ENCODE results near the gene CRLF1. TPM values are rescaled to one million over a fixed set of nuclear protein-coding genes. Genes with fewer than 3 reads are reported as not detected.

CRLF1 gene
- total and polyA plus RNA-seq, 5 donors: 7.2 to 79.6 (median 39.4) TPM

DNA sequence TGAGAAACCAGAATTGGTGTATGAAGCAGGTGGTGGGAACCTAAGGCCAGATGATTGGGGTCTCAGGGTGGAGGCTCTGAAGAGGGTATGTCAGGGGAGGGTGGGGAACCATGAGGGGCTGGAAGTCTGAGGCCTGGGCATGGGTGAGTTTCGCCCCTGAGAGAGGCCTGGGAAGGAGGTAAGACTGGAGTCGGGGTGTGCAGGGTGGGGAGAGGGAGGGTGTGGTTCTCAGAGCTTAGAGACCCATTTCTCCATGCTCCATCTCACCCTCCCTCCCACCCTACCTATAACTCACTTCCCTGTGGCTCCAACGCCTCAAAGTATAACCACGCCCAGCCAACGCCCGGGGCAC lies 29.2 kb upstream of the CRLF1 start:
- no peaks in the 10 kb centered on the region for H3K4me1 ChIP-seq (ENCODE audit: control insufficient read depth, insufficient read depth, low read length)
- H3K27me3 ChIP-seq (ENCODE audit: control insufficient read depth, insufficient read depth): no peaks in the 10 kb centered on the region
- 22% methylated on average over 6 of the region's 6 CpGs for WGBS
- H3K4me3 ChIP-seq (ENCODE audit: low read length): no peak overlapping the region
- H3K9me3 ChIP-seq (ENCODE audit: control insufficient read depth, low read length): no peaks in the 10 kb centered on the region
- DNase-seq (no peak), ATAC-seq (no peak)
- no peak overlapping the region for H3K27ac ChIP-seq (ENCODE audit: low read length)
- intact Hi-C loops (cut with DNase I): no loop called here

DNA sequence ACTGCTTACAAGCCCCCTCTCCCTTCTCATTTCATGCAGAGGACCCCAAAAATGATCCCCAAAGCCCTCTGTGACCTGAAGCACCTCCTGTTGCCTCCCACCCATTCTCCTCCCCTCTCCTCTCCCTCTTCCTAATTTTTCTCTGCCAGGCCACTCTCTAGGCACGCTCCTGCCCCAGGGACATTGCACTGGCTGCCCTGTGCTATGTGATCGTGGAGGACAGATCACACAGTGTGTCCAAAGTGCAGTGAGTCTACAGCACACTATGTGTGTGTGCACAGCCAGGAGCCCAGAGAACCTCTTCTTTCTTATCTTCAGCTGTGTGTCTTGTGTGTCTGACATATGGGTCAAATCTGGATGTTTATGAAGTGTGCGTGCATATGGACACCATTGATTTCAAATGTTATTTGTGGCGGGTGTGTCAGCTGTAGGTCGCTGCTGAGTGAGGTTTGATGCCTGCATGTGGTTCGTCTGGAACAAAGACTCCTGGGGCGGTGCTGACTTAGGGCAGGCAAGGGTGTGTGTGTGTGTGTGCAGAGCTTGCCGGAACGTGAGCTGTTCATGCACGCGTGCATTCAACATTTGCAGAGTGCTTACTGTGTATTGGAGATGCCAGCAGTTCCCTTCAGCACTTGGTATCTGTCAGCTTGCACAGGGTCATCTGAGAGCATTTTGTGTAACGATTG lies 28.2 kb upstream of the CRLF1 start:
- intact Hi-C loops (cut with DNase I): no loop called here
- 39% methylated on average over 12 of the region's 12 CpGs for WGBS
- no peak overlapping the region for H3K4me3 ChIP-seq (ENCODE audit: low read length)
- H3K27ac ChIP-seq (ENCODE audit: low read length): no peak overlapping the region
- ATAC-seq (no peak), DNase-seq (peak in 1 of 3 donors; percentile 59)
- H3K4me1 ChIP-seq (ENCODE audit: control insufficient read depth, insufficient read depth, low read length): no peaks in the 10 kb centered on the region
- no peaks in the 10 kb centered on the region for H3K9me3 ChIP-seq (ENCODE audit: control insufficient read depth, low read length)
- H3K27me3 ChIP-seq (ENCODE audit: control insufficient read depth, insufficient read depth): no peaks in the 10 kb centered on the region

DNA sequence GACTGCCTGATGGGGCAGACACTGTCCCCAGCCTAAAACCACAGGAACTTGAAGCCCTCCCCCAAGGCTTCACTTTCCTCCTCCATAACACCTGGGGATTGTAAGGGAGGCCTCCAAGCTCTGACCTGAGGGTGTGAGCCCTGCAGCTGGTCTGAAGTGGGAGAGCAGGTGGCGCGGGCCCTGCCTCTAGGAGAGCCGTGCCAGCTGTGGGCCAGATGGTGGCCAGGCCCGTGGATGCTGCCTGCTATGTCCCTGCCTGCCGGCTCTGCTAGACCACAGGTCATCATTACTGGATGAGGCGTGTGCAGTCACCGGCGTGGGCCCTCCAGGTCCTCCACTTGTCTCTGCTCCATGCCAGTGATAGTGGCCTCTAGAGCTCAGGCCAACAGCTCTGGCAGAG lies 26.7 kb upstream of the CRLF1 start:
- Histone ChIP-seq H3K27ac (ENCODE audit: low read length) (no peak overlapping the region), H3K27me3 (ENCODE audit: control insufficient read depth, insufficient read depth) (no peaks in the 10 kb centered on the region), H3K9me3 (ENCODE audit: control insufficient read depth, low read length) (no peaks in the 10 kb centered on the region), H3K4me1 (ENCODE audit: control insufficient read depth, insufficient read depth, low read length) (no peaks in the 10 kb centered on the region), H3K4me3 (ENCODE audit: low read length) (no peak overlapping the region)
- intact Hi-C loops (cut with DNase I): no loop called here
- ATAC-seq (no peak), DNase-seq (peak in 2 of 3 donors; percentile 52 to 59)
- 84% methylated on average over 8 of the region's 8 CpGs for WGBS

DNA sequence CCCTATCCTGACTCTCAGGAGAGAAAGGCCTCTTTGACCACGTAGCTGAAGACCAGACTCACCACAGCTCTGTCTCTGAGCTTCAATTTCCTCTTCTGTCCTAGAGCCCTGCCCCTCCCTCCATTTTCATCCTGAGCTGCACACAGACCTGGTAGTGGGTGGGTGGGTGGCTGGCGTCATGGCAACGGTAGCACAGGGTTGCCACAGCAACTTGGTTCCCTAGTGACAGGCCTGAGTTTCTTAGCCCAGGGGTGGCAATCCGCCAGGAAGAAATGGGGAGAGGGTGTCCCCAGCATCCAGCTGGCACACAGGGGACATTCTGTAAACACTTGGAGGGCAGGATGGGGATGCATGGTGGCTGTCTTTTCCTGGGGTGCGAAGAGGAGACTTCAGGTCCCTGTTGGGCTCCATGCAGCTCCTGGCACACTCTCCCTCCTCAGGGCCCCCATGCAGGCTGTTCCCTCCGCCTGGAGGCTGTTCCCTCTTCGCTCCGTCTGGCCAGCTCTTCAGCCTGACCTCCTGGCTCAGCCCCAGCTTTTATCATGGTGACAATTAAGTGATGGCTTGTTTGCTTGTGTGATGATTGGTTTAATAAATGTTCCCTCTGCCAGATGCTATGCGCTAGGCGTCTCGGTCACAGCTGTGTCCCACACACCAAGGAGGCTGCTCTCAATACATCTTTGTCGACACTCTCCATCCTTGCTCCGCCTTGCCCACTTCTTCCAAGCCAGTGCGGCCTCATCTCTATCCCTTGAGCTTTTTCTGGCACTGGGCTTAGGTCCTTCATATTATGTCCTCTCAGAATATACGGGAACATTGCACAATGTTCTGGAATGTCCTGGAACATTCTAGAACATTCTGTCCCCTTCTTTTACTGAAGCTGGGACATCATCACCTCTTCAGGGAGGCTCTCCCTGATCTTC lies 22.8 kb upstream of the CRLF1 start:
- intact Hi-C loops (cut with DNase I): no loop called here
- peak; percentile 93 to 94 for ATAC-seq

DNA sequence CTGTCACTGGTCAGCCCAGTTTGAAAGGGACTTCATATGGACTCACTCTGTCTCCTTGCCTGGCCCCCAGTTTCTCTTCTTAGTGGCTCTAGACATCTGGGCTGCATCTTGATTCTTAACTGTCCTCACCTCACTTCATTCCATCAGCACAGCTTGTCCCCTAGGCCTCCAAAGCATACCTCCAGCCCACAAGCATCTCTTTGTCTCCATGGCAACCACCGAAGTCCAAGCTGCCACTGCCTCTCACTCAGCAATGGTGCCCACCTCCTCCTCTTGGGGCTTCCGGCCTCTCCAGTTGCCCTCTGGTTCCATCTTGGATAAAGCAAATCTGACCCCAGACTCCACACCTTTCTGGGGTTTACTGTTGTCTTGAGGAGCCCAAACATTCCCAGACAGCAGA lies 20.3 kb upstream of the CRLF1 start:
- Histone ChIP-seq H3K9me3 (ENCODE audit: control insufficient read depth, low read length) (no peaks in the 10 kb centered on the region), H3K27me3 (ENCODE audit: control insufficient read depth, insufficient read depth) (no peaks in the 10 kb centered on the region), H3K4me3 (ENCODE audit: low read length) (no peak overlapping the region), H3K27ac (ENCODE audit: low read length) (no peak overlapping the region), H3K4me1 (ENCODE audit: control insufficient read depth, insufficient read depth, low read length) (no peaks in the 10 kb centered on the region)
- ATAC-seq (no peak), DNase-seq (no peak)
- WGBS: 71% methylated on average over 2 of the region's 2 CpGs
- intact Hi-C loops (cut with DNase I): no loop called here

More for the DNA sequence above, 22.8 kb upstream of the CRLF1 start:
- Histone ChIP-seq H3K4me1 (ENCODE audit: control insufficient read depth, insufficient read depth, low read length) (no peaks in the 10 kb centered on the region), H3K27ac (ENCODE audit: low read length) (peak overlapping the region; percentile 50), H3K27me3 (ENCODE audit: control insufficient read depth, insufficient read depth) (no peaks in the 10 kb centered on the region), H3K9me3 (ENCODE audit: control insufficient read depth, low read length) (no peaks in the 10 kb centered on the region), H3K4me3 (ENCODE audit: low read length) (no peak overlapping the region)
- WGBS: 52% methylated on average over 15 of the region's 15 CpGs
- DNase-seq: peak; percentile 70 to 89 (median 82)

DNA sequence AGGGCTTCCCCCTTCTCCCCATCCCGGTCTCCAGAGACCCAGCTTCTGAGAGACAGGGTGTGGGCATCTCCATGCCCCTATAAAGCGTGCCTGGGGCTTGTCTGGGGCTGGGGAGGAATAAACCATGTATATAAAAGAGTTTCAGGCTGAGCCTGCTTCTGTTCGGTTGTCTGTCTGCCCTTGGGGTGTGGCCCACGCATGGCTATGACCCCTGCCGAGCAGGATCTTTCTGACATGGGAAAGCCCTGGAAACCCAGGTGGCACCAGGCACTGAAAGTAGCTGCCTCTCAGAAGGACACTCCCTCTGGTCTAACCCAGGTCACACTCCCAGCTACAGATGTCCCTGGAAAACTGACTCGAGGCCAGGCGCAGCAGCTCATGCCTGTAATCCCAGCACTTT lies 14.3 kb upstream of the CRLF1 start:
- Histone ChIP-seq H3K27ac (ENCODE audit: low read length) (no peak overlapping the region), H3K27me3 (ENCODE audit: control insufficient read depth, insufficient read depth) (no peaks in the 10 kb centered on the region), H3K4me3 (ENCODE audit: low read length) (no peak overlapping the region), H3K4me1 (ENCODE audit: control insufficient read depth, insufficient read depth, low read length) (no peaks in the 10 kb centered on the region), H3K9me3 (ENCODE audit: control insufficient read depth, low read length) (no peaks in the 10 kb centered on the region)
- intact Hi-C loops (cut with DNase I): no loop called here
- ATAC-seq: no peak
- DNase-seq: no peak
- WGBS: 89% methylated on average over 7 of the region's 7 CpGs

DNA sequence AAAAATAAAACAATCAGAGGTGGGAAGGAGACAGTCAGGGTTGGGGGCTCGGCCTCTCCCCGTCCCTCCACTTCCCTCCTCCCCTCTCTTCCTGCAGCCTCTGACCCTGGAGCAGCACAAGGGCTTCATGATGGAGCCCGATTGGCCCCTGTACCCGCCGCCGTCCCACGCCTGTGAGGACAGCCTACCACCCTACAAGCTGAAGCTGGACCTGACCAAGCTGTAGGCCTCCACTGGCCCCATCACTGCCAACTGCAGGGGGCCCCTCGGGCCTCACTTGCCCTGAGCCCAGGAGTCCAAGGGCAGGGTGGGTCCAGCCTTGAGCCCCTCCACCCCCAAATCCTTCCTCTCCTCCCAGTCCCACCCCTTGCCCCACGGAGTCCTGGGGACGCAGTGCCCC lies 13.7 kb upstream of the CRLF1 start:
- Histone ChIP-seq H3K27me3 (ENCODE audit: control insufficient read depth, insufficient read depth) (no peaks in the 10 kb centered on the region), H3K9me3 (ENCODE audit: control insufficient read depth, low read length) (no peaks in the 10 kb centered on the region), H3K27ac (ENCODE audit: low read length) (no peak overlapping the region), H3K4me1 (ENCODE audit: control insufficient read depth, insufficient read depth, low read length) (no peaks in the 10 kb centered on the region), H3K4me3 (ENCODE audit: low read length) (no peak overlapping the region)
- intact Hi-C loops (cut with DNase I): no loop called here
- WGBS: 84% methylated on average over 10 of the region's 10 CpGs
- DNase-seq (no peak), ATAC-seq (no peak)

DNA sequence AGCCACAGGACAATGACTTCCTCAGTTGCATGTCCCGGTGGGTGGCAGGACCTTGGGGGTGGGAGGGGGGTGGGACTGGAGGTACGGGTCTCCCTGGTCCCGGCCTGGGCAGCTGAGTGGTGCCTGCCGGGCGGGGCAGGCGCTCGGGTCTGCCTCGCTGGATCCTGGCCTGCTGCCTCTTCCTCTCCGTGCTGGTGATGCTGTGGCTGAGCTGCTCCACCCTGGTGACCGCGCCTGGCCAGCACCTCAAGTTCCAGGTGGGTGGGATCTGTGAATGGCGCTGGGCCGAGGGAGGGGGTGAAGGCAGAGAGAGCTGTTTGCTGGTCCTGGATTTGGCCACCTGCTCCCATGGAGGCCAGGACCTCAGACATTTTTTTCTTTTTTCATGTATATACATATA lies 11.6 kb upstream of the CRLF1 start:
- no peaks in the 10 kb centered on the region for H3K27me3 ChIP-seq (ENCODE audit: control insufficient read depth, insufficient read depth)
- 92% methylated on average over 13 of the region's 13 CpGs for WGBS

DNA sequence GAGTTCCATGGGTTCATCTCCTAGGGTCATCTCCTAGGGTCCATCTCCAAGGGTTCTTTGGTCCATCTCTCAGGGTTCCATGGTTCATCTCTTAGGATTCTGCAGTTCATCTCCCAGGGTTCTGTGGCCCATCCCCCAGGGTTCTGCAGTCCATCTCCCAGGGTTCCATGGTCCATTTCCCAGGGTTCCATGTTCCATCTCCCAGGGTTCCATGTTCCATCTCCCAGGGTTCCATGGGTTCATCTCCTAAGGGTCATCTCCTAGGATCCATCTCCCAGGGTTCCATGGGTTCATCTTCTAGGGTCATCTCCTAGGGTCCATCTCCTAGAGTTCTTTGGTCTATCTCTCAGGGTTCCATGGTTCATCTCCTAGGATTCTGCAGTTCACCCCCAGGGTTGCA lies 11.0 kb upstream of the CRLF1 start:
- no peak for ATAC-seq
- intact Hi-C loops (cut with DNase I): no loop called here
- Histone ChIP-seq H3K4me1 (ENCODE audit: control insufficient read depth, insufficient read depth, low read length) (no peaks in the 10 kb centered on the region), H3K27ac (ENCODE audit: low read length) (no peak overlapping the region), H3K9me3 (ENCODE audit: control insufficient read depth, low read length) (no peaks in the 10 kb centered on the region), H3K27me3 (ENCODE audit: control insufficient read depth, insufficient read depth) (no peaks in the 10 kb centered on the region), H3K4me3 (ENCODE audit: low read length) (no peak overlapping the region)
- no peak for DNase-seq

More for the DNA sequence above, 11.6 kb upstream of the CRLF1 start:
- H3K9me3 ChIP-seq (ENCODE audit: control insufficient read depth, low read length): no peaks in the 10 kb centered on the region
- no peak for DNase-seq
- H3K4me1 ChIP-seq (ENCODE audit: control insufficient read depth, insufficient read depth, low read length): no peaks in the 10 kb centered on the region
- H3K27ac ChIP-seq (ENCODE audit: low read length): no peak overlapping the region
- no peak overlapping the region for H3K4me3 ChIP-seq (ENCODE audit: low read length)
- no peak for ATAC-seq
- intact Hi-C loops (cut with DNase I): no loop called here

DNA sequence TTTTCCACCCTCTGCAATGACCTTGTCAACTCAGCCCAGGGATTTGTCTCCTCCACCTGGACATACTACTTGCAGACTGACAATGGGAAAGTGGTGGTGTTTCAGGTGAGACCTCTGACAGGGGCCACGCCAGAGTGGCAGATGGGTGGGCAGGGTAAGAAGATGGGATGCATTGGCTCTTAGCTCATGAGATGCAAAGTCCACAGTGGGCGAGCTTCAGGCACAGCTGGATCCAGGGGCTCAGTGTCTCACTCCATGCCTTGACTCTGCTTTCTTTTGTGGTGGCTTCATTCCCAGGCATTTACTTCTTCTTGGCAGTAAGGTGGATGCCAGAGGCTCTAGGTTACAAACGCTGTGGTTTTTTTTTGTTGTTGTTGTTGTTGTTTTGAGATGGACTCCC lies 9.4 kb upstream of the CRLF1 start:
- no peak overlapping the region for H3K27ac ChIP-seq (ENCODE audit: low read length)
- intact Hi-C loops (cut with DNase I): no loop called here
- H3K4me1 ChIP-seq (ENCODE audit: control insufficient read depth, insufficient read depth, low read length): no peaks in the 10 kb centered on the region
- WGBS: 96% methylated on average over 3 of the region's 3 CpGs
- DNase-seq (no peak), ATAC-seq (no peak)
- H3K27me3 ChIP-seq (ENCODE audit: control insufficient read depth, insufficient read depth): no peaks in the 10 kb centered on the region
- no peaks in the 10 kb centered on the region for H3K9me3 ChIP-seq (ENCODE audit: control insufficient read depth, low read length)
- H3K4me3 ChIP-seq (ENCODE audit: low read length): no peak overlapping the region

DNA sequence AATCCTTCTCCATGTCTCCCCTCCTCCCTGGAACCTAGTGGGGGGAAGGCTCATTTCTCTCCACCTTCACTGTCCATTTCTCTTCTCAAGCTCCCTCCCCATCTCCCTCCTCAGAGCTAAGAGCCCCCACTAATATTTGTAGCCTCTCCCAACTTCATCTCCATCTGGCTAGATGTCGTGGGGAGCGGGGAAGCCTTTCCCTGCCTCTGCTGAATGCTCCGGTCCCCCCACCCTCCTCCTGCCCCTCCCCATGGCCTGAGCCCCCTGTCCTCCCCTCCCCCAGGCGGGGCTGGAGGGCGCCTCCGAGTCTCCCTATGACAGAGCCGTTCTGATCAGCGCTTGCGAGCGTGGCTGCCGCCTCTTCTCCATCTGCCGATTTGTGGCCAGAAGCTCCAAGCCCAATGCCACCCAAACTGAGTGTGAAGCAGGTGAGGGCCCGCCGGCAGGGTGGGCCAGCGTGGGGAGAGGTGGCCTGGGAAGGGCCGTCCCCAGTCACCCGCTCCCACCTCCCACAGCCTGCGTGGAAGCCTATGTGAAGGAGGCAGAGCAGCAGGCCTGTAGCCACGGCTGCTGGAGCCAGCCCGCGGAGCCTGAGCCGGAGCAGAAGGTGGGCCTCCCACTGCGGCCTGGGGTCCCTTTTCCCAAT lies 7.1 kb upstream of the CRLF1 start:
- H3K4me3 ChIP-seq (ENCODE audit: low read length): no peak overlapping the region
- DNase-seq (no peak), ATAC-seq (no peak)
- H3K4me1 ChIP-seq (ENCODE audit: control insufficient read depth, insufficient read depth, low read length): no peaks in the 10 kb centered on the region
- H3K27ac ChIP-seq (ENCODE audit: low read length): no peak overlapping the region
- H3K9me3 ChIP-seq (ENCODE audit: control insufficient read depth, low read length): no peaks in the 10 kb centered on the region
- intact Hi-C loops (cut with DNase I): no loop called here
- no peaks in the 10 kb centered on the region for H3K27me3 ChIP-seq (ENCODE audit: control insufficient read depth, insufficient read depth)
- WGBS: 43% methylated on average over 23 of the region's 23 CpGs

Data from right cardiac atrium (tissue), 5 donors.